HG03066 (cell line): ENCODE measurements around the gene SLC49A3.
"Not testable (repeated sequence)": the region's sequence is repeated elsewhere in the genome, so short reads cannot be mapped to it uniquely, and the experiment has no call there.

ENCODE experiments used
- ATAC-seq: cut with Tn5 transposase; IDR thresholded peaks from one replicate; pipeline ENCODE4 v1.9.1; 2021; ENCODE audit warnings: low read depth; ENCODE audit not compliant: unreplicated experiment

The SLC49A3 gene

GRCh38 chr4:655464-656151 lies 33.3 kb downstream of the SLC49A3 start:
- ATAC-seq = no peak

DNA sequence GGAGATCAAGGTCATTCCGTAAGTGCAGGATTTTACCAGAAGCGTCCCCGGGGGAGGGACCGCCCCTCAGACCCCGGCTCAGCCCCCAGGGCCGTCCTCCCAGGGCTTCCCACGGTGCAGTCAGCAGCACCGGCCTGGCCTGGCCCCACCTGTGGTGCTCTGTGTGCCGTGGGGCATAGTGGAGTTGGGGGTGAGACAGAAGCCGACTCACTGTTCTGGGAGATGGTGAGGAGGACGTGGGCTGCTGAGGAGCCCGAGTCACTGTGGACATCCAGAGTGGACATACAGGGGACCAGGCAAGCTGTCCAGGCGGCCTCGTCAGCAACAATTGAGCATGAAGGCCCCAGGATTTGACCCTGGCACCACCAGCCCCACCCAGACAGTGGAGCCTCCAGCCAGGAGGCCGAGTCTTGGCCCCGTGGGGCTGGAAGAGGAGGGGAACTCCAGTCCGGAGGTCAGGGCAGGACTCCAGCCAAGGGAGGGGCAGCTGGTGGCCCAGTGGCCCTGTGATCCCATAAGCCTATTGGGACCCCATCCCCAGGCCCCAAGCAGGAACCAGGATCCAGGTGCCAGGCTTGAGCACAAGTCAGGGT lies 34.0 kb downstream of the SLC49A3 start:
- no peak for ATAC-seq

- no peak for ATAC-seq
These were observed 34.5 kb downstream of the SLC49A3 start for GRCh38 chr4:654503-654845.

- ATAC-seq = no peak
These were observed 35.0 kb downstream of the SLC49A3 start for GRCh38 chr4:653831-654502.

GRCh38 chr4:653080-653821 lies 35.7 kb downstream of the SLC49A3 start:
- no peak for ATAC-seq

DNA sequence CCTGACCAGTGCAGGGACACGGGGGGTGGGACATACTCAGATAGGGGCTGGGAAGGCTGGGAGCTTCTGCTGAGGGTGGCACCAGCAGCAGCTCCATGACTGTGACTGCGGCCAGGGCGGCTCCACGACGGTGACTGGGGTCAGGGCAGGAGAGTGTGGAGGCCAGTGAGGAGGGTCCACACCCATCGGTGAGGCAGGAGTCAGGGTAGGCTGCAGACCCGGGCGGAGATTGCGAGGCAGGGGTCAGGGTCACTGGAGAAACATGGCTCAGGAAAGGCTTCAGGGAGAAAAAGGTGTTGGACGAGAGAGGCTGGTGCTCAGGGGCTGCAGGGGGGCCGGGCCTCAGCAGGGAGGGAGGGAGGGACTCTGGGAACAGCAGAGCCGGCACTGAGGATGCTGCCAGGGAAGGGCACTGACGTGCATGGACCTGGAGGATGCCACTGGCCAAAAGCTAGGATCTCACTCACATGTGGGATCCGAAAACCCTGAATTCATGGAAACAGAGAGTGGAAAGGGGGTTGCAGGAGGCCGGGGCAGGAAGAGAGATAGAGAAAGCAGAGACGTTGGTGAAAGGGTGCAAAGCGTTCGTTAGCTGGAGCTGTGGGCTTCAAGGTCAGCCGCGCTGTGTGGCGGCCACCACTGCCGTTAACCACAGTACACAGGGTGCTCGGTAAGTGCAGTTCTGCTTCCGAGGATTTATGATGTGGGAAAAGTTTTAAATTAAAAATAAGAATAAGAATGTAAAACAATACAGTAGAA lies 36.9 kb downstream of the SLC49A3 start:
- ATAC-seq = no peak

GRCh38 chr4:650951-651883 lies 37.7 kb downstream of the SLC49A3 start:
- no peak for ATAC-seq

DNA sequence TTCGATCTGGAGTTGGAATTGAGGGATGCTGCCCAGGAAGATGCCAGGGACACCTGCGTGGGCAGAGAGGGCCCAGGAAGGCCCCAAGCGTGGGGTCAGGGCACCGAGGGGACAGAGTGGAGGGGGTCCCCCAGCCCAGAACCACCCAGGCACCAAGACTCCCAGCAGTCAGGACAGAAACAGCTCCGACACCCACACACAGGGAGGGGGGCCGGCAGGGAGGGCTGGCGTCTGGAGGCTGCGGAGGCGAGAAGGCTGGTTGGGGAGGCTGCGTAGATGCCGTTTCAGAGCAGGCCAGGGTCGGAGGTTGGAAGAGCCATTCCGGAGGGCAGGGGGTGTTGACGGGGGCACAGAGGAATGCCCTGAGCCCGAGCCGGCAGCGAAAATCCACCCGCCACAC lies 38.5 kb downstream of the SLC49A3 start:
- no peak for ATAC-seq

- ATAC-seq = no peak
These were observed 39.1 kb downstream of the SLC49A3 start for GRCh38 chr4:649751-650310.

DNA sequence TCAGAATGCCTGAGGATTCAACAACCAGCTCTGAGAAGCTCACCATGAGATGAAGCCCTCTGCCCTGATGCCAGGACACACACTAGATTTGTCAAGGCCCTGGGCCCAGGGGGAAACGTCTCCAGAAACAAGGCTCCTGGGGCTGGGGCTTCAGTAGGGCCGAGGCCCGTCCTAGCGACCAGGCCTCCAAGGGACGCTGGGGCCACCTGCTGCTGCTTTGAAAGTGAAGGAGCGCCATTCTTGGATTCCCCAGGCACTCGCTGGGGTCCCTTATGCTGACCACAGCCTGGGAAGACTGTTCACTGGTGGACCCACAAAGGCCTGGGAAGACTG lies 39.7 kb downstream of the SLC49A3 start:
- no peak for ATAC-seq

DNA sequence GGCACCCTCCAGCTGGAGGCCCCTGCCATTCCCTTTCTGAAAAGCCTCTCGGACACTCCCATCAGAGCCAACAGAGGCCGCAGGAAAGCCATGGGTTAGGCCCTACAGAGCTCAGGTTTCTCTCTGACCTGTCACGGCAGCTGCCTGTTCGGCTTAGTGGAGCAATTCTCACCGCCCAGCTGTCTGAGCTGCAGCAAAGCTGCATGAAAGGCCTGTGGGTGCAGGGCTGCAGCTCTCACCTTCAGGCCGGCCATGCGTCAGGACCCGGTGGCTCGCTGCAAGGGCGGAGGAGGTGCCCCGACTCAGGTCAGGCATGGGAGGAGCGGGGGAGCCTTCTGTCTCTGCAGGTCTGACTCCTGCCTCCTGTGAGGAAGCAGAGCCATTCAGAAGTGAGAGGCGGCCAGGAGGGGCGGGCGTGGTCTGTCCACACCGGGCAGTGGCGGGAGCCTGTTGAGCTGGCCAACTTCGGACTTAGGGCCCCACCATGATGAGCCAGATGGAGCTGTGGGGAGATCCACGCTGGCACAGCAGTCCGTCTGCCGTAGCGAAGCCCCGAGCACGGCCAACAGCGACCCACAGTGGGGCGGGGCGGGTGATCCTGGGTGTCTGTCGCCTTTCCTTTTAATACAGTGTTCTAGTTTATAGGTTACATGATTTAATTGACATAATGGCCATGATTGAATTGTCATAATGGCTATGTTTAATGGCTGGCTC lies 40.2 kb downstream of the SLC49A3 start:
- no peak for ATAC-seq

DNA sequence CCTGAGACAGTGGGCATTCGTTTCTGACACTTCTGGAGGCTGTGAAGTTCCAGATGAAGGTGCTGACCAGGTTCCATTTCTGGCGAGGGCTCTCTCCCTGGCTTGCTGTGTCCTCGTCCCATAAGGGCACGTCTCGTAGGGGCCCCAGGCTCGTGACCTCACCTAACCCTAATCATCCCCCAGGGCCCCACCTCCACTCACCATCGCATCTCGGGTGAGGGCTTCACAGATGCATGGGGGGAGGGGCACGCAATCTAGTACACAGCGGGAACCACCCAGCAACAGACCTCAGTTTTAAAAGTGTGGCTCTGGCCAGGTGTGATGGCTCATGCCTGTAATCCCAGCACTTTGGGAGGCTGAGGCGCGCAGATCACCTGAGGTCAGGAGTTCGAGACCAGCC lies 41.5 kb downstream of the SLC49A3 start:
- ATAC-seq = no peak

DNA sequence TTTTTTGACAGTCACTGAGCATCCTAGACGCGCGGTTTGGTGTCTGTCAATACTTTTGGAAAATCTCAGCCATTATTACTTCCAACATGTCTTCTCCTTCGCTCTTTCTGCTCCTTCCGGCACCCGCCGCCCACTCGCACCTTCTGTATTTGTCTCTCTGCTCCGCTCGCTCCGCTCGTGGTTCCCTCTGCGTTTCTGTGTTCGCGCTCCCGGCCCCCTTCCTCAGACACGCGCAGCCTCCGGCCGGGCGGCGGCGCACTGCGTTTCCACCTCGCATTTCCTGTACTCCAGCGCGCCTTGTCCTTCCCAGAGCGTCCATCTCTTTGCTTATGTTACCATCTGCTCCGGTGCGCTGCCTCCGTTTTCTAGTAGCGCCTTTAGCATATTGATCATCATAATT lies 42.5 kb downstream of the SLC49A3 start:
- ATAC-seq = no peak

DNA sequence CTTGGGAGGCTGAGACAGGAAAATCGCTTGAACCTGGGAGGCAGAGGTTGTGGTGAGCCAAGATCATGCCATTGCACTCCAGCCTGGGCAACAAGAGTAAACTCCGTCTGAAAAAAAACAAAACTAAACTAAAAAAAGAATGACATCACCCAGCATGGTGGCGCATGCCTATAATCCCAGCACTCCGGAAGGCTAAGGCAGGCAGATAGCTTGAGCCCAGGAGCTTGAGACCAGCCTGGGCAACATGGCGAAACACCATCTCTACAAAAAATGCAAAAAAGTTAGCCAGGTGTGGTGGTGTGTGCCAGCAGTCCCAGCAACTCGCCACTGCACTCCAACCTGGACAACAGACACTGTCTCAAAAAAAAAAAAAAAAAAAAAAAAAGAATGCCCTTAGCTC lies 46.6 kb downstream of the SLC49A3 start:
- ATAC-seq = not testable (repeated sequence)

DNA sequence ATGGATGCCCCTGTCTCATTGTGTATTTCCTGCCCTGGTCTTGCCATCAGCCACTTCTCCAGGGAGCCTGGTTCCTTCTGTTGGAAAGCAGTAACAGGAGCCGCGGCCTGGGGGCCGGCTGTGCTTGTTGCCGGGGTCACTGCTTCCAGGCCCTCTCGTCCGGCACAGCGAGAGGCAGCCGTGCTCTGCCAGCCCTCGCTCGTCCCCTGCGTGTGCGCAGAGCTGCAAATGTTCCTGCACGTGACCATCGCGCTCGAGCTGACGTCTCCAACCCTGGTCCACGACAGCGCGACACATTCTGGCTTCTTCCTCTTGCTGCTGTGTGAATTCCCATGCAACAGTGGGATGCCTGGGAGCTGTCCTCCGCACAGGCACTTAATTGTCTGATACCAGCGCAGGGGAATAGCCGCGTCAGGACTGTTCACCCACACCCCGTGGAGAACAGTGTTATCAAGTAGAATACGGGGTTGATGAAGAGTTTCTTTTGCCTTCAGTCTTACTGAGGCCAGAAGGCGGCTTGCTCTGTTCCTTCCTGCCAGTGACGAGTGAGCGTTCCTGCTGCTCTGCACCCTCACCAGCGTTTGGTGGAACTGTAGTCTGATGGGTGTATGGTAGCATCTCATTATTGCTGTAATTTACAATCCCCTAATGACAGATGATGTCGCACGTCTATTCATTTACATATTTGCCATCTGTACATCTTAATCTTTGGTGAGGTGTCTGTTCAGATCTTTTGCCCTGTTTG lies 51.2 kb downstream of the SLC49A3 start:
- no peak for ATAC-seq

GRCh38 chr4:636628-637159 lies 52.3 kb downstream of the SLC49A3 start:
- no peak for ATAC-seq

DNA sequence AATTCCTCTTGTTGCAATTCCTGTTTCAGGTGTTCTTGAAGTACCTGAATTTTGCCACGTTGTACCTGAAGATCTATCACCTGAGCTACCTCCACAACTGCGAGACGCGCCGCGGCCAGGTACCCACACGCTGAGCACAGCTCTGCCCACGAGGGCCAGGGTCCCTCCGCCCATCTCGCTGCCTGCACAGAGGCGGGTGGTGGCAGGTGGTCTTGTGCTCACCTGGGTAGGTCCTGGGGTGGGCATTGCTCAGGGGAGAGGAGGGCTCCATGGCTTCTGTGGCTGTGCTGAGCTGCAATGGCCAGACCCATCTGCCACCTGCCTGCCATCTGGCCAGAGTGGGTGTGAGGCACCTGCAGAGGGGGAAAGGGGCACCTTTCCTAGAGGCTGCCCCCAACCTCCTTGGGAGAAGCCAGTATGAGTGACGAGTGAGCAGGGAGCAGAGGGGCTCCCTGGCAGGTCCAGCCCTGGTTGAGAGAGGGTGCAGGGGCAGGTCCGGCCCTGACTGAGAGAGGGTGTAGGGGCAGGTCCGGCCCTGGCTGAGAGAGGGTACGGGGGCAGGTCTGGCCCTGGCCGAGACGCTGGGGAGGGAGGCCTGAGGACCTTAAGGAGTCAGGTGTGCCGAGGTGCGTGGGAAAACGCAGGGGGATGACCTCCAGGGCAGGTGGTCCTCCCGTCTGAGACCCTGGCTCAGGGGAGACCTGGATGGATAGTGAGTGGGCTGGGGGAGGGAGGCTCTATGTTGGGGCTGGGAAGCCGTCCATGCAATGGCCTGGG lies 52.9 kb downstream of the SLC49A3 start:
- ATAC-seq = no peak
